ENCODE results near the gene PLCL1. TPM values are rescaled to one million over a fixed set of nuclear protein-coding genes. Genes with fewer than 3 reads are reported as not detected.

The PLCL1 gene
- total RNA-seq, 1 donor from 2014 or later, result 6.7 TPM

- intact Hi-C loops (cut with DNase I), result no loop called here
- no peak for DNase-seq (ENCODE audit: low spot score)
- no peak for ATAC-seq
Measured at GRCh38 chr2:198059800-198060199, 255.4 kb downstream of the PLCL1 start.

DNA sequence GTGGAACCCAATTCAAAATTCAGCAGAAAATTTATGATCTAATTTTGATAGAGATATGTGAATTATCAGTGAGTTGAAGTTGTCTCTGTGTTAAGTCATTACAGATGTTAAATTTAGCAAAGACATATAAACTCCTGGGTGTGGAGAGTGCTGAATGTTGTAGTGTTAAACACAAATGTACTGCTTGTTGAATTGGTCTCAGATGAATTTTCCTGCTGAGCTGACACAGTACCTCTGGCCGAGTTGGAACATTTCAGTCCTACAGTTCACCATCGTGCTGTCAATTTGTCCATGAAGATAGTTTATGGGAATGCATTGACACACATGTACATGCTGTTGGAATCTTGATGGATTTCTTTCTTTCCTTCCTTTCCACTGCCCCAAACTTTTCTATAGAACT lies 255.9 kb downstream of the PLCL1 start:
- intact Hi-C loops (cut with DNase I), result no loop called here
- DNase-seq (ENCODE audit: low spot score), result no peak
- ATAC-seq, result no peak

- DNase-seq (ENCODE audit: low spot score) (no peak), ATAC-seq (no peak)
- intact Hi-C loops (cut with DNase I), result no loop called here
Measured at GRCh38 chr2:198062826-198063225, 258.4 kb downstream of the PLCL1 start.

GRCh38 chr2:198063242-198063641 lies 258.8 kb downstream of the PLCL1 start:
- DNase-seq (ENCODE audit: low spot score) (no peak), ATAC-seq (no peak)
- intact Hi-C loops (cut with DNase I), result no loop called here

- ATAC-seq (no peak), DNase-seq (ENCODE audit: low spot score) (no peak)
- intact Hi-C loops (cut with DNase I), result no loop called here
Measured at GRCh38 chr2:198065322-198065721, 260.9 kb downstream of the PLCL1 start.

GRCh38 chr2:198066597-198066996 lies 262.2 kb downstream of the PLCL1 start:
- ATAC-seq (no peak), DNase-seq (ENCODE audit: low spot score) (no peak)
- intact Hi-C loops (cut with DNase I), result no loop called here

- DNase-seq (ENCODE audit: low spot score) (no peak), ATAC-seq (no peak)
- intact Hi-C loops (cut with DNase I), result no loop called here
Measured at GRCh38 chr2:198072655-198073054, 268.3 kb downstream of the PLCL1 start.

DNA sequence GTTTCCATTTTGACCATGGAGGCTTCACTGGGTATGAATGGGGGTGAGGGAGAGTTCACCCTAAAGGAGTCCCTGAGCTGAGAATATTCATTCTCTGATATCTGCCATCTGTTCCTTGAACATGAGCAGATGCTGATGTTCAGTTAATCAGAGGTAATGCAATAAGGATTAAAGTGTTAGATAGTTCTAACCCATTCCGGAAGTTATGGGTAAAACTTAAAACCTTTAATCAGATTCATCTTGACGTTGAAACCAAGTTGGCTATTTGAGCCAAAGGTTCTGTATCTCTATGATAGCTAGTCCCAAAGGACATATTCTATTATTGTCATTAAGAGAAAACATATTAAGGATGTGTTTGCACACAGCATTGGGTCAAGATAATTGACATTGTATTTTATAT lies 268.9 kb downstream of the PLCL1 start:
- intact Hi-C loops (cut with DNase I), result no loop called here
- no peak for DNase-seq (ENCODE audit: low spot score)
- ATAC-seq, result no peak

DNA sequence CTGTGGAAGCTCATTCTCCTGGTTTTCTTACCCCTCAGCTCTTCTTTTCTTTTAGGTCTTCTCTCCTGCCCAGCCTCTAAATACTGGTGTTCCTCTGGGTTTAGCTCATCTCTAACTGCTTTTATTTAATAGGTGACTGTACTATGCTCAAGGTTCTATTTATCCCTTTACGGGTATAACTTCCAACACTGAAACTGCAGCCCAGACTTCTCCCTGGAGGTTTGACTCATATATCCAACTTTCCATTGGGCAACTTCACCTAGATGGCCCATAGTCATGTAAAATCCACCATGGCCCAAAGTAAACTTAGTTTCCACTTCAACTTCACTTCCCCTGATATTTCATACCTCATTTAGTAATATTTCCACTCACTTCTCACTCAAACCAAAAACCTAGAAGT lies 273.1 kb downstream of the PLCL1 start:
- no peak for ATAC-seq
- intact Hi-C loops (cut with DNase I), result no loop called here
- DNase-seq (ENCODE audit: low spot score), result no peak

GRCh38 chr2:198080879-198081765 lies 276.7 kb downstream of the PLCL1 start:
- ATAC-seq (no peak), DNase-seq (ENCODE audit: low spot score) (no peak)
- intact Hi-C loops (cut with DNase I), result no loop called here

DNA sequence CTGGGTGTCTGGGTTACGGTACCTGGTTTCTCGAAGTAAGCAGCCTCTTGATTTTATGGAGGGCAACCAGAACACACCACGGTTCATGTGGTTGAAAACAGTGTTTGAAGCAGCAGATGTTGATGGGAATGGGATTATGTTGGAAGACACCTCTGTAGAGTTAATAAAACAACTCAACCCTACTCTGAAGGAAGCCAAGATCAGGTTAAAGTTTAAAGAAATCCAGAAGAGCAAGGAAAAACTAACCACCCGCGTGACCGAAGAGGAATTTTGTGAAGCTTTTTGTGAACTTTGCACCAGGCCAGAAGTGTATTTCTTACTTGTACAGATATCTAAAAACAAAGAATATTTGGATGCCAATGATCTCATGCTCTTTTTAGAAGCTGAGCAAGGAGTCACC lies 279.8 kb downstream of the PLCL1 start:
- no peak for ATAC-seq

DNA sequence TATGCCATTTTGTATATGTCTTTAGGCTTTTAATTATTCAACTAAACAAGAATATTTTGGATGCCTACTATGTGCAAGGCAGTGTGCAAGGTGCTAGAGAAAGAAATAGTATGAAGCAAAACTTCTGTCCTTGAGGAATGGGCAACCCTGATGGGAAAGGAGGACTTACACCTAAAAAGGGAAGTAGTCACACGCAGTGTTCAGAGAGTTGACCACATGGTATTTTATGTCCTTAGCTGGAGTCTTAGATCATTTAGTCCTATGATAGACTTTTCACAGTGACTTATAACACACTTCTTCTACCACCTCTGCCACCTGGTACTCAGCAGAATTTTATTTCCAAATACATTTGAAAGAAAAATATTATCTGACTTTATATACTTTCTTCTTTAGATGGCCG lies 291.6 kb downstream of the PLCL1 start:
- ATAC-seq (no peak), DNase-seq (ENCODE audit: low spot score) (no peak)
- intact Hi-C loops (cut with DNase I), result no loop called here

More for the DNA sequence above, 279.8 kb downstream of the PLCL1 start:
- intact Hi-C loops (cut with DNase I), result no loop called here
- no peak for DNase-seq (ENCODE audit: low spot score)

GRCh38 chr2:198096965-198097364 lies 292.6 kb downstream of the PLCL1 start:
- DNase-seq (ENCODE audit: low spot score) (no peak), ATAC-seq (no peak)
- intact Hi-C loops (cut with DNase I), result no loop called here

DNA sequence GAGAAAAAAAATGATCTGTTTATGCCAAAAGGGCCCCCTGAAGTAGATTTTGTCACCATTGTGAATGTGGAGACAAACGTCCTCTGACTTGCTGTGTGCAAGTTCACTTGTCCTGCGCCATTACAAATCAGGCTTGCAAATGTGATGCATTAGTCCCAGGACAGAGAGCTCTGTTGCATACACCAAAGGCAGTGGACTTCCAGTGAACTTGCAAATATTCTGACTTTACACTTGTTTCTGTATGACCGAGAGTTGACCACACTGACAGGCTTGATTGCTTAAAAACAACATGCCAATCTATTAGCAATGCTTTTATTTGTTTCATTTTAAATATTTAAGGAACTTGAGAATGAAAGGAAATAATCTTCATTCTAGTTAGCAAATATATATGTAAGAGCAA lies 293.2 kb downstream of the PLCL1 start:
- ATAC-seq (no peak), DNase-seq (ENCODE audit: low spot score) (no peak)
- intact Hi-C loops (cut with DNase I), result no loop called here

GRCh38 chr2:198098386-198098785 lies 294.0 kb downstream of the PLCL1 start:
- DNase-seq (ENCODE audit: low spot score), result no peak
- intact Hi-C loops (cut with DNase I), result no loop called here
- ATAC-seq, result no peak

DNA sequence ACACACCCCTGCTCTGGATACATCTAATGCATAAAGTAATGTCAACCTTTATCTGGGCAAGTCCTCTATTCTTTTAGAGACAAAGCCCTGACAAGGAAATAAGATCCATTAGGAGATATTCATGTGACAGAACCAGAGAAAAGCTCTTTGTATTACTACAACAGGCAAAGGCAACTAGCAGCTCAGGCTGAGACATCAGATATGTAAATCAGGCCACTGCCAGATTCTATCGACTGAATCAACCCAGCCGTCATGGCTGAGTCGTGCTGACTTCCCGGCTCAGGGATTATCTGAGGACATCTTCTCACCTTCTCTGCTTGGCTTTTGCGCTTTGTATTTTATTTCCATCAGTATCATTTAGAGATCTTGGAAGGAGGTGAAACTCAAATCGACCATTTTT lies 294.5 kb downstream of the PLCL1 start:
- intact Hi-C loops (cut with DNase I), result no loop called here
- ATAC-seq, result no peak
- no peak for DNase-seq (ENCODE audit: low spot score)

DNA sequence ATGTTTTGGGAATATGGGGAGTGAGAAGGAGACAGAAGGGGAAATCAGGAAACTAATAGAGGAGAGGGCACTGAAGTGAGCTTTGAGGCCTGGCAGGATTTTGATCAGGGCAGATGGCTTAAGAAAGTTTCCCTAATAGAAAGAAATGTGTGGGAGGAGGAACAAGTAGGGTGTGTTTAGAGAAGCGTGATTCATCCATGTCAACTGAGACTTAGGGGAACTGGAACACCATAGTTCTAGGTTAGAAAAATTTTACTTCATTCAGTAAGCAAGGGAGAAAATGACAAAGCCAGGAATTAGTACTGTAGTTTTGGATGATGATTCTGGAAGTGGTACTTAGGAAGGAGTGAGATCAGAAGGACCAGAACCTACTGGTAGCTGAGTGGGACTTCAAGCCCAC lies 296.0 kb downstream of the PLCL1 start:
- no peak for ATAC-seq
- intact Hi-C loops (cut with DNase I), result no loop called here
- DNase-seq (ENCODE audit: low spot score), result no peak

- no peak for ATAC-seq
- intact Hi-C loops (cut with DNase I), result no loop called here
- no peak for DNase-seq (ENCODE audit: low spot score)
Measured at GRCh38 chr2:198101688-198102087, 297.3 kb downstream of the PLCL1 start.

DNA sequence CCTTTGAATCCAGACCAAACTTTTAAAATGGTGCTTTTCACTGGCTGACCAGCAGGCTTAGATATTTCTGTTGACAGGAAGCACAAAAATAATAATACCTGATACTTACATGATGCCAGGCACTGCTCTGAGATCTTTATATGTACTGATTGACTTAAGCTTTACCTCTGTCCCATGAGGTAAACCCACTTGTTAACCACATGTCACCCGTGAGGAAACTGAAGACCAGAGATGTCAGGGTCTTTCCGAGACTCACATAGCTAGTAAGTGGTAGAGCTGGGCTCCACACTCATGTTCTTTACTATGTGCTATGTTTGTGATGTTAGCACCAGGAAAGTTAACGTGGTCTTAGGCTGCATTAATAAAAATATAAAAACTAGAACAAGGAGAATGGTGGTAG lies 297.7 kb downstream of the PLCL1 start:
- DNase-seq (ENCODE audit: low spot score) (no peak), ATAC-seq (no peak)
- intact Hi-C loops (cut with DNase I), result no loop called here

DNA sequence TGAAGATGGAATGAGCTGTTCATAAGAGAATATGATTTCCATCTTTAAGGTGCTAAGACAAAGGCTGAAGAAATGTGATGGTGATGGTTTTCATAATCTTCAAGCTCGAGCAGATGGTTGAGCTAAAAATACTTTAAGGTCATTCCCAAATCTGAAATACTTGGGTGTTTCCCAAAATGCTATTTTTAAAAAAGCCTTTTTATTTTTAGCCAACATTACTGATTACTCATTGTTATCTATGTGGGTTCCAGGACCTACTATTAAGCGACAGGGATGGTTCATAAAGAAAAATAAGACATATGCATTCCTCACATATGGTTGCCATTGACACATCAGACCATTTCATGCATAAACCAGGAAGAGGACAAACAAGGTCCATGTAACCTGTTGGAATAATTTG lies 298.5 kb downstream of the PLCL1 start:
- ATAC-seq (no peak), DNase-seq (ENCODE audit: low spot score) (no peak)
- intact Hi-C loops (cut with DNase I), result no loop called here
